Erythroblast (primary cell): ENCODE results near the gene DGKI.
A peak's percentile ranks its signal among the peaks of the same experiment; 100 is the strongest.

Experiments
- DNase-seq, 2 experiments: peaks; one replicate each; lab custom pipeline; 2025; lab: John Stamatoyannopoulos, UW
- GATA1 ChIP-seq: IDR thresholded peaks from 2 replicates; pipeline ENCODE4 v1.6.1; 2011; ENCODE audit warnings: low read depth, mild to moderate bottlenecking, control low read depth, low read length, moderate library complexity
- POLR2A ChIP-seq: IDR thresholded peaks from 2 replicates; pipeline ENCODE4 v1.6.1; 2011; ENCODE audit warnings: mild to moderate bottlenecking, low read length

Gene DGKI

DNA sequence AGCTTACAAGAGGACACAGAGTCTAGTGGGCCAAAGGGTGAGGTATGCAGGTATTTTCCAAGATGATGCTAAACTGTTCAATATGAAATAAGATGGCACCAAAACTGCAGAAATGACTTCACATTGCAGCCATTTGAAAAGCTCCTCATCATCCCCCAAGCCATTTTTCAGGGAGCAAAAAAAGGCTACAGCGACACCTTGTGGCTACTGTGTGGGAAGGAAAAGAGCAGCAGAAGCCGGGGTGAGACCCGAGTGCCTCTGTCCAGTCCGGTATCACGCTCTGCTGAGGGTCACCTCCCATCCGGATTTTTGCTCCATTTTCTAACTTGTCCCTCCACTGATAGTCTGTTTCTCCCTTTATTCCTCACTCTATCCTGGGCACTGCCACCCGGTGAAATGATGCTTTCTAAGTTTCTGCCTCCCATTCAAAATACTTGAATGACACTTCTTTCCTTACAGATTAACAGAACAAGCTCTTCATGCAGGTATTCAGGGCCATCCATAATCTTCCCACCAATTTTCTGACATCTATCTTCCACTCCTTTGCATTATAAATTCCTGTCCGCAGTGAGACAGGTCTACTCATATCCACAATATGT, 220.2 kb downstream of the DGKI start:
- DNase-seq = peak; percentile 35 to 62
- TF ChIP-seq POLR2A (no peak), GATA1 (no peak)

- DNase-seq = peak in 1 of 2 experiments; percentile 2
- TF ChIP-seq POLR2A (no peak), GATA1 (no peak)
These were observed 221.6 kb downstream of the DGKI start for GRCh38 chr7:137625197-137625596.

- DNase-seq = no peak
- no peak for TF ChIP-seq POLR2A
- TF ChIP-seq GATA1 = no peak
These were observed 227.6 kb downstream of the DGKI start for GRCh38 chr7:137619181-137619580.

DNA sequence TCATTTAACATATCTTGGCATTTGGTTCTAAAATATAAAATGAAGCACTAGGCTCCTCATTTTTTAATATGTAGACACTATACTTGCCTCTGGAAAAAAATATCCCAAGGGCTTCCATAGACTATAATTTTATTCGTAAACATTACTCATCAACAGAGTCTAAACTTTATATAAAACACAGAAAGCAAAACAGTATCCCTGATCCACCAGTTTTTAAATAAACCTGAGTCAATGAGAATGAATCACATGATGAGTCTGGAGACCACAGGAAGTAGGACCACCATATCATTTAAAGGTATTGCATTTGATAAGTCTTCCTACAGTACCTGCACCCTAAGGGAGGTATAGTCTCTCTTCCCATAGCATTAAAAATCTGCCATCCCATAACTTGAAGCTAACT, 228.0 kb downstream of the DGKI start:
- DNase-seq = no peak
- TF ChIP-seq POLR2A = no peak
- no peak for TF ChIP-seq GATA1

- DNase-seq = no peak
- no peak for TF ChIP-seq POLR2A
- no peak for TF ChIP-seq GATA1
These were observed 233.7 kb downstream of the DGKI start for GRCh38 chr7:137613006-137613525.

GRCh38 chr7:137611606-137612005, 235.2 kb downstream of the DGKI start:
- no peak for TF ChIP-seq GATA1
- no peak for TF ChIP-seq POLR2A
- DNase-seq = no peak

DNA sequence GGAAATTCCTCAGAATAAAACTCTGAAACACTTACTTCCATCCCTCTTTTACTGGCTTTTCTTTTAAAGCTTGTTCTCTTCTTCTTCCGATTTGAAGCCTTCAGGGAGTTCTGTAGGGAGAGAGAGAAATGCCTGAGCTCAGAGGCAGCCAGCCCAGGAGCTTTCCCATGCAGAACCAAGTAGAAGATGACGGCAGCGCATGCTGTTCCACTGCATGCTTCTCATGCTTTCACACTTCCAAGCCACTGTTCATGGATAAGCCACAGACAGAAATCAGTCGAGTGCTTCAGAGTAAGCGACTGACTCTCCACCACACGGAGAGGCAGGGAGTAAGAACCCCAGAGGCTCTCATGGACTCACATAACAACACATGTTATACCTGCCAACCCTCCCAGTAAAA, 237.3 kb downstream of the DGKI start:
- DNase-seq = no peak
- TF ChIP-seq POLR2A (no peak), GATA1 (no peak)

- no peak for TF ChIP-seq GATA1
- peak; percentile 29 to 51 for DNase-seq
These were observed 240.6 kb downstream of the DGKI start for GRCh38 chr7:137606061-137606674.

GRCh38 chr7:137603043-137603442, 243.7 kb downstream of the DGKI start:
- DNase-seq = no peak
- no peak for TF ChIP-seq POLR2A
- TF ChIP-seq GATA1 = no peak

GRCh38 chr7:137601642-137602041, 245.1 kb downstream of the DGKI start:
- TF ChIP-seq POLR2A (no peak), GATA1 (no peak)
- no peak for DNase-seq

DNA sequence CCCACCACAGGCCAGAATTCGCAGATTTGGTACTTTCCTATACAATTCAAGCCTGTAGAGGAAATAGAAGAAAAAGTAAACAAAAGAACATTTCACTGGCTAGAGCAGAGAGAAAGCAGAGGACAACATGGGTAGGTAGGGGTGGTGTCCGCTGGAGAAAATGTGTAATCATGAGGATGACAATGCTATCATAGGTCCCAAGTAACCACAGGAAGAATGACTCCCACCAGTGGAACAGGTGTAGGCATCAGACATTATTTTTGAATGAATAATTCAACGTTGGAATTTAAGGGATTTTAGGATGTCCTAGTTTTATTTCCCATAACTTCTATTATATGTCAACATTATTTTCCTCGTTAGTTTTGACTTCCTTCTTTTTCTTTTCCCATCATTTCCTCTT, 248.9 kb downstream of the DGKI start:
- TF ChIP-seq GATA1 = no peak
- no peak for TF ChIP-seq POLR2A
- DNase-seq = no peak

DNA sequence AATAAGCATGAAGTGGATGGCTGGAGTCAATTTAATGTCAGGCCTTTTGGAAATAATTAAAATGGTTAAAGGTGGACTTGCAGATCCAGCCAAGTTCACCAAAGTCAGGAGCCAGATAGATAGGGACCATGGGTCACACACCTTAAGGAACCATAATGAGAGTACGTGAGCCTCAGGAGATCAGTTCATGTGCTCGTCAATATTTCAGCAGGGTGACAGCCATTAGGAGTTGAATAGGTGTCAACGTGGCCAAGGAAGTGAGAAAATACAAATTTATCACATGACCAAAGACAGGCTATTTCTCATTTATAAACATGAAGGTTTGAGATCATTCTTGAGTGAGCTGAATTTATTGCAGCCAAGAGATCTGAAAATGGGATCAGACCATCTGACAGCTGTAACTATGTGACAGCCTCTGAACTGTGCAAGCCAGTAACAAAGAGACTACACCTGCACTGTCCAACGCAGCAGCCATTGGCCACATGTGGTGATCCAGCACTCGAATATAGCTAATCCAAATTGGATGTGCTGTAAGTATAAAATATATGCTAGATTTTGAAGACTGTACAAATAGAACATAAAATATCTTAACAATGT, 253.6 kb downstream of the DGKI start:
- no peak for TF ChIP-seq POLR2A
- TF ChIP-seq GATA1 = no peak
- DNase-seq = no peak

- peak; percentile 9 to 34 for DNase-seq
- TF ChIP-seq GATA1 (no peak), POLR2A (no peak)
These were observed 254.4 kb downstream of the DGKI start for GRCh38 chr7:137592232-137592896.

GRCh38 chr7:137591421-137591837, 255.3 kb downstream of the DGKI start:
- TF ChIP-seq GATA1 (no peak), POLR2A (no peak)
- DNase-seq = no peak
